Daoy (cell line): Measurements from ENCODE around the gene FAM89A. TPM values are rescaled to one million over a fixed set of nuclear protein-coding genes. Genes with fewer than 3 reads are reported as not detected.
"Not testable (repeated sequence)": the region's sequence is repeated elsewhere in the genome, so short reads cannot be mapped to it uniquely, and the experiment has no call there.

Experiments
- DNase-seq: peaks from one replicate; pipeline ENCODE4 v3.0.0-alpha.2; 2015; ENCODE audit warnings: low read depth
- total RNA-seq: library from RNA; depleted of rRNA; stranded (reverse); fragments of >200 nt; shearing (Covaris generic); gene quantifications from 2 replicates; pipeline ENCODE4 v1.2.3, GENCODE V29; 2014

FAM89A gene
- total RNA-seq, 1 experiment from 2014 or later, result 10.6 TPM

GRCh38 chr1:231035799-231036198 lies 4.3 kb downstream of the FAM89A start:
- no peak for DNase-seq

- DNase-seq, result peak; percentile 22
Measured at GRCh38 chr1:231032963-231033362, 7.1 kb downstream of the FAM89A start.

- no peak for DNase-seq
Measured at GRCh38 chr1:231029841-231030240, 10.2 kb downstream of the FAM89A start.

- DNase-seq, result not testable (repeated sequence)
Measured at GRCh38 chr1:231029247-231029646, 10.8 kb downstream of the FAM89A start.

GRCh38 chr1:231028682-231029081 lies 11.4 kb downstream of the FAM89A start:
- DNase-seq, result no peak

GRCh38 chr1:231027971-231028370 lies 12.1 kb downstream of the FAM89A start:
- no peak for DNase-seq

- DNase-seq, result no peak
Measured at GRCh38 chr1:231027136-231027925, 12.7 kb downstream of the FAM89A start.

GRCh38 chr1:231026576-231026975 lies 13.5 kb downstream of the FAM89A start:
- no peak for DNase-seq

GRCh38 chr1:231023150-231023549 lies 16.9 kb downstream of the FAM89A start:
- DNase-seq, result no peak

GRCh38 chr1:231022543-231022942 lies 17.5 kb downstream of the FAM89A start:
- DNase-seq, result not testable (repeated sequence)

- no peak for DNase-seq
Measured at GRCh38 chr1:231021540-231022031, 18.5 kb downstream of the FAM89A start.

- no peak for DNase-seq
Measured at GRCh38 chr1:231020816-231021215, 19.2 kb downstream of the FAM89A start.

- DNase-seq, result peak; percentile 32
Measured at GRCh38 chr1:231020139-231020601, 19.9 kb downstream of the FAM89A start.

GRCh38 chr1:231019711-231020110 lies 20.3 kb downstream of the FAM89A start:
- DNase-seq, result no peak

GRCh38 chr1:231016966-231017365 lies 23.1 kb downstream of the FAM89A start:
- no peak for DNase-seq

- DNase-seq, result no peak
Measured at GRCh38 chr1:231016234-231016633, 23.8 kb downstream of the FAM89A start.

GRCh38 chr1:231013391-231014015 lies 26.6 kb downstream of the FAM89A start:
- DNase-seq, result no peak

- DNase-seq, result no peak
Measured at GRCh38 chr1:231011963-231012362, 28.1 kb downstream of the FAM89A start.

GRCh38 chr1:231011360-231011759 lies 28.7 kb downstream of the FAM89A start:
- DNase-seq, result no peak

- DNase-seq, result not testable (repeated sequence)
Measured at GRCh38 chr1:231007535-231007934, 32.5 kb downstream of the FAM89A start.

GRCh38 chr1:231001892-231002291 lies 38.2 kb downstream of the FAM89A start:
- no peak for DNase-seq

GRCh38 chr1:231000639-231001038 lies 39.4 kb downstream of the FAM89A start:
- no peak for DNase-seq

GRCh38 chr1:231000201-231000600 lies 39.9 kb downstream of the FAM89A start:
- DNase-seq, result no peak
